Inferior parietal cortex (tissue), 1 donor: ENCODE data around the gene KCNIP2.
A peak's percentile ranks its signal among the peaks of the same experiment; 100 is the strongest.

Source experiments
- DNase-seq: peaks from one replicate; pipeline ENCODE4 v3.0.0-alpha.2; 2016; ENCODE audit errors: extremely low spot score

Gene KCNIP2

DNA sequence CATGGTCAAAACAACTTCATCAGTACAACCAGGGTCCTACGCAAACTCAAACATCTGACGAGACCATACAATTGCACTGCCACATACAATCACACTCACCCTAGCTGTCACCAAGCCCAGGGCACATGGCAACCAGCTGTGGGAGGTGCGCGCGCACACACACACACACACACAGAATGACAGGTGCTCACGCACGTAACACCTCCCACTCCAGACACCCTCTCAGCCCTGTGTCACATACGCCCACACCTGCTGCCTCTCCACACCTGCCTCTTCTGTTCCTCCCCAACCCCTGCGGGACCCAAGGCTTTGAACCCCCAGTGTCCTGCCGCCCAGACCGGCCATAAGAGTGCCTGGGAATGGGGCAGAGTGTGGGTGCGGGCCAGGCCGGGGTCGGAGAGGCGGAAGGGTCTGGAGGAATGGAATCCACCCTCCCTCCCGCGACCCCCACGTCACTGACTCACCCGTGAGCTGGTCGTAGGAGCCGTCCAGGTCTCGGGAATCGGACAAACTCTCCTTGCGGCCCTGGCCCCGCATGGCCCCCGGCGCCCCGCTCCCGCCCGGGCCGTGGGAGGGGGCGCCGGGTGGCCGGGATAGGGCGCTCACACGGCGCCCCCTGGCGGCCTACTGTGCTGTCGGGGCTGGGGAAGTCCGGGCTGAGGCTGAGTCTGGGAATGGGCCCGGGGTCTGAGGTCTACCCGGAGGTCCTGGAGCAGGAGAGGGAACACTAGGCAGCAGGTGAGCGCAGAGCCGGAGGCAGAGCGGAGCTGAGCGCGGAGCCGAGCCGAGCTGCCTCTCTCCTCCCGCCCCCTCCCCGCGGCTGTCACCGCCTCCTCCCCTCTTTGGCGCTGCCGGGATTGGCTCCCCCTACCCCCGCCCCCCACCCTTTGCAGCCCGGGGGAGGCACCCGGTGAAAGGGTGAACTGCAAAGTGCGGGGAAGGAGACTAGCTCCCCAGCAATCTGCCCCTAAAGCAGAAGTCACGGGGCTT lies at the start of gene KCNIP2:
KCNIP2 (minus strand) TSS at position 769 of the 990 bp plus-strand sequence; CDS start at position 537, 232 bp downstream.
- DNase-seq, result no peak

DNA sequence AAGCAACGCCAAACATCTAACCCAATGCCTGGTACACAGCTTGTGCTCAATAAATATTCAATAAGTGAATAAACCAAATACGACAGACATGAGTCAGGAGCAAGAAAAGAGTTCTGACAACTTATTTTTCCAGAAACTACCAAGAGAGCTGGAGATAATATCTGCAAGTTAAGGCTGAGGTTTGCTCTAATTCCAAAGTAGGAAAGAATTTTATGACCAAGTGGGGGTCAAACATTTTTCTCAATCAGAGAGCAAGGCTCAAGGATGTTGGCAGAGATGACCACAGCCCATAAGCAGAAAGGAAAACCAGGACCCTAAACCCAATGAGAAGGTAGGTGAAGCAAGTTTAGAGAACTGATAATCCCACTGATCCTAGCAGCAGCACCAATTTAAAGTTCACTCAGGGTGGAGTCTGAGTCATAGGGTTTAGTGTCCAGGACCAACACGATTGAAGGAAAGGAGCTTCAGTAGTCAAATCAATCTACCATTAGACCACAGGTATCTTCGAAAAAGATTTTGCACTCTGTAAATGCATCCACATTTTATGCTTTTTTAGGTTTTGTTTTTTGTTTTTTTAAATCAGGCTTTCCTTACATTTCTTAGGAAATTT lies 49.3 kb upstream of the KCNIP2 start:
- DNase-seq, result no peak

DNA sequence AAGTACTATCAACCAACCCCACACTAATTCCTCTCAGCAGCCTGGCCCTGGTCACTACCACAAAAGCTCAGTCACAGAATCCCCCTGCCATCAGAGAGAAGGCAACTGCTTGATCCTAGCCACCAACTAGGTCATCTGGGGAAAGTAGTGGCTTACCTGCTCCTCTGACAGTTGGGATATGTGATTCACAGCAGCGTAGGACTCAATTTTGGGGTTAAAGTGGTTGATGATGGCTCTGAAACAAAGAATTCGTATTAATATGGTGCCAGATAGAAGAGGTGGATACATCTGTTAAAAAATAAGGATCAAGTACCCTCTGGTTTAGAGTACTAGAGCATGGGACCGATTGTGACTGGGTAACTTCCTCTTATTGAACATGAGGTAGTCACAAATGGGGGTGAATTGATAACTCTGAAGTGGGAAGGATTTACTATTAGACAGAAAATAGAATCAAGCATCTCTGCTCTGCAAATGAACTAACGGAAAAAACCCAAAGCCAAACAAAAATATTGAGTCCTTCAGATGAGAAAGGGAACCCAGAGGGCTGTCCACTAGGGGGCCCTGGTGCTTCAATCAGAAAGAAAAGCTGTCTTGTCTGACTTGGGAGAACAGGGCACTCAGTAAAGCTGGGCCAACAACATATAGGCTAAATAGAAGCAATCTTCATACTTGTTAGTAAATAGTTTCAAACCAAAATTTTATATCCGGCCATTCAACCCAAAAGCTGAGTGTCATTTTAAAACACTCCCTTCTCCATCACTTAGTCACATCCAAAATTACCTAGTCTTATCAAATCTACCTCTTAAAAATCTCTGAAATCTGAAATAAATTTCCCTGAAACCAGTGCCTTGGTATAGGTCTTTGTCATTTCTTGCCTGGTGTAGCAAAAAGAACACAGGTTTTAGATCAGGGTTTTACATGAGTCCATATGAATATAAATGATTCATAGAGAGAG lies 45.9 kb upstream of the KCNIP2 start:
- peak; percentile 87 for DNase-seq

DNA sequence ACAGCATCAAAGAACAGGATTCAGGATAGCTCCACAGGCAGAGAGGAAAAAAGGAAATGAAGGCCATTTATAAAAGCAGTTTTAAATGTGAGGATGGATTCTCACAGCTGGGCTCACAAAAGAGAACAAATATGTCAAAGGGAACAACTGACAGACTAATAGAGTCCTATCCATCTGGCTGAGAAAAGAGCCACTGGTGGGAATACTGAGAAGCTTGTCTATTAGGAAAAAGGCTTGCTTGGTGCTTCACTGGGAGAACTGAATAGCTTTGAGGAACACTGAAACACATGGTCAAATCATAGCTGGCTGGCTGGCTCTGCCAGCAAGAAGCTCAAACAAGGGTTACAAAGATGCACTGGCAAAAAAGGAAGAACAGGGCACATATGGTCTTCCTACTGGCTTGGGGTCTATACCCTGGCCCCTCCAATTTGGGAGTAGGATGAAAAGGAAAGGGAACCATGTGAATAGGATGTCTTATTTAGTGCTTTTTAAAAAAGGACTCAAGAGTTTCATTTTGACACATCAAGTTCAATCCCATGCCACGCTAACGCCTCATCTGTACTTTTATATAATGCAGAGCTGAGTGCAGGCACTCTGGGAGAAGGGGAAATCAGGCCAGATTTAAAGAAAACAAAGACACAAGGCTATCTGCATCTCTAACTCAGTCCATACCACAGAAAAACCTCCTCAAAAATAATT lies 44.8 kb upstream of the KCNIP2 start:
- peak; percentile 42 for DNase-seq

DNA sequence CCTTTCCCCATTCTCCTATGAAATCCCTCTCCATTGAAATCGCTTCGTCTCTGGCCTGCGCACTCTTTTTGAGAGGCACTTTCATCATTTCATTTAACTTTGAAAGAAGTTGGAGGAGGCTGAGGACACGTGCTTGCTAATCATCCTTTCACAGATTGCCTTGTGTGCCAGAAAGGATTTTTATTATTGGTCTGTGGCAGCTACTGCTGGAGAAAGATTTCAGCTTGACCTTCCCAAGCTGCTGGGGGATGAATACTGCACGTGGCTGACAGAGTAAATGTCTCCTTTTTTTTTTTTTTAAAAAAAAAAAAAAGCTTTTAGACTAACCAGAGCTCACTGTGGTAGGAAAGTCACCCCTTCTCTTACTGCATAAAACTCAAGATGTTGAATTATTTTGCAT lies 44.2 kb upstream of the KCNIP2 start:
- no peak for DNase-seq

DNA sequence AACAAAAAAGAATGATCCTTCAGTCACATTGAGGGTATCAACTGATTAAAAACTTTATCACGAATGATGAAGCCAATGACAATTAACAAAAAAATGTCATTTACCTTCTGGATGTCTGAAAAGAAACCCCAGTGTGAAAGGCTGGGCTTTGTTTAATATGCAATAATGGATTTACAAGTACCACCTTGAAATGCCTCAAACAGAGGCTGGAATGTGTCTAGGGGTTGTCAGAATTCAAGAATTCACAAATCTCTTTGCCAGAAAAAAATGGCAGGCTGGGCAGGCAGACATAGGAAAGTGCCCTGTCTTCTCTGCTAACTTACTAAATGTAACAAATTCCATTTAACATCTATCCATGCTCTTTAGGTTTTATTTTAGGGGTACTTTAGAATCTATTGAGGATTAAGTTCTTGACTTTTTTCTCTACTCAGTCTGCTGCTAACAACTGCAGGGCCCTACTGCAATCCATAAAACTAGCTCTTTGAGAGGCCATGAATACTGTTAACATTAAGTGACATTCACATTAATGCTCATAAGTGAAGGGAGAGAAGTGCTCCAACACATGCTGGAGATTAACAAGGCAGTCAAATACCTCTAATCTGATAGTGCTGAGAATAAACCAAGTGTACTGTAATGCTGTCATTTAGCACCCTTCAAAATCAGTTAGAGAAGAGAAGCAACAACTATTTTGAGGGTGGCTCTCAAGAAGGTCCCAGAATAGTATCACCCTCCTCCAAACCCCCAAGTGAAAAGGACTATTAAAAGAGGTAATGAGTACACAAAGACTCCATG lies 43.1 kb upstream of the KCNIP2 start:
- no peak for DNase-seq

DNA sequence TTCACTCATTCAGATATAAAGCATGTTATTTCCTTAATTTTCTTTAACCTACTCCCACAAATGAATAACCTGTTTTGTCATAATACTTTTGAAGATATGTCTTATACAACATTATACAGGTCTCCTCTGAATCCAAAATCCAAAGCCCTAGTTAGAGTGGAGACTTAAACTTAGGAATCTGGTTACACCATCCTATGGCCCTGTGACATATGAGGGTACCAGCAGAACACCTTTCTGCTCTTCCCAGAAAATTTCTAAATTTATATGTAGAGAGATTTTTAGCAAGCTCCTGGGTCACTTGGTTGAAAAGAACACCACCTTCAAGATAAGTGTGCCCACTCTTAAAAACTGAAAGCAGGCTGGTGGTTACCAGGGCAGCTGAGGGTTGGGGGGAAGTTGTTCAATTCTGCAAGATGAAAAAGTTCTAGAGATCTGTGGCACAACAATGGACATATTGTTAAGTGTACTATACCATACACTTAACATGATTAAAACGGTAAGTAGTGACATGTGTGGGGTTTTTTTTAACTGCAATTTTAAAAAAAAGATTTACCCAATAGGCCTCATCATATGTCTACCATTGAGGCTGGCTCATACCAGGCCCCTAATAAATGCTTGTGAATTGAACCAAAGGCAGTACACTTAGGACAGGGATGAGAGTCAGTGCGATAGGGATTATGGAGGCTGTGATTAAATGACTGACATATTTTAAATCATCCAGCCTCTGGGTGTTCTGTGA lies 37.6 kb upstream of the KCNIP2 start:
- DNase-seq, result no peak

DNA sequence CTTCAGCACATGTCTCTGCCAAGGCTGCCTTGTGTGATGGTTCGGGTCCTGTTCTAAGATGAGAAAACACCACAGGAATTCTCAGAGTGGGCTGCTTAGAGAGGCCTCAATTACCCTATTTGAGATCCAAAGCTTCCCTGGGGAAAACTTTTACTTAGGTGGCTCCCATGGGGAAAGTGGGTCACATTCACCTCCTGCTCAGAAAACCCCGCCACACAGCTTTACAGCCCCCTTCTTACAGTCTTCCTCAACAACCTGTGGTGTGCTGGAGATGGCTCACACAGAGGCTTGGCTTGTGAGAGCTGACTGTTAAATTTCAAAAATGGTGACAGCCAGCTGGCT lies 36.6 kb upstream of the KCNIP2 start:
- no peak for DNase-seq

DNA sequence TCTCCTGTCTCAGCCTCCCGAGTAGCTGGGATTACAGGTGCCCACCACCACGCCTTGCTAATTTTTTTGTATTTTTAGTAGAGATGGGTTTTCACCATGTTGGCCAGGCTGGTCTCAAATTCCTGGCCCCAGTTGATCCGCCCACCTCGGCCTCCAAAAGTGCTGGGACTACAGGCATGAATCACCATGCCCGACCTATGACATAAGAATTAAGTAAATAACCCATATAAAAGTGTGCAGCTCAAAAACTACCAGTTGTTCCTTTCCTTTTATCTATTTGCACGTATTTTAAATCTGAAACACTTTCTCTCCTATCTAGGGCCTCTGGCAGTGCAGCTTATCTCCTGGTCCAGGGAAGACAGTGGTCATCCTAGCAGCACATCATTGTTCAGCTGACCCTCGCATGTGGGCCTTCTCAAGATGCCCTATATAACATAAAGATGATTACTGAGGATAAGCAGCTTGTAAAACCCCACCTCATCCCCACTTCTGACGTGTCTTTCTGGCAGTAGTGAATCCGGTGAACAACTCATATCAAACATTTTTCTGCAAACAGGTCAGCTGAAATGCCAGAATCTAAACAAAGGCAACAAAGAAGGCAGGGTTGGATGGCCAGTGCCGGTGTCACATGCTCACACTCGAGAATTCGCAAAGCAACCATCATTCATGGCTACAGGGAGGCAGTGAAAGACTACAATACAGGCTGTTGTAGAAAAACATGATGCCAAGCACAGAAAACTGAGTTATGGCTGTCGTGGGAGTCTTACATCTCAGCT lies 36.0 kb upstream of the KCNIP2 start:
- peak; percentile 53 for DNase-seq

DNA sequence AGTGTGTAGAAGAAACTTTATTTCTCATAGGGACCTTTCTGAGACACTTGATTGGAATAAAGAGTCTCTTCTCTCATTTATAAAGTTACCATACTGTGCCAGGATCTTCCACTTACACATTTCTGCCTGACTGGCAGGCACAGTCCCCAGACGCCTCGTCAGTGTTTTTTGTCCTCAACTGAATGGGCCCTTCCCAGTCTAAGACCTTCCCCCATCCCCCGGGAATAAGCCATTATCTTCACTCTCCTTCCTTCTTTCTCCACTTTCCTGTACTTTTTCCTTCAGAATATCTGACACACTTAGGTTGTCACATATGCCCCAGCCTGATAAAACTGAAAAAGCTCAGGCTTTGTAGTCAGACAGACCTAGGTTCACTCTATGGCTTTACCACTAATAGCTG lies 35.3 kb upstream of the KCNIP2 start:
- DNase-seq, result no peak

DNA sequence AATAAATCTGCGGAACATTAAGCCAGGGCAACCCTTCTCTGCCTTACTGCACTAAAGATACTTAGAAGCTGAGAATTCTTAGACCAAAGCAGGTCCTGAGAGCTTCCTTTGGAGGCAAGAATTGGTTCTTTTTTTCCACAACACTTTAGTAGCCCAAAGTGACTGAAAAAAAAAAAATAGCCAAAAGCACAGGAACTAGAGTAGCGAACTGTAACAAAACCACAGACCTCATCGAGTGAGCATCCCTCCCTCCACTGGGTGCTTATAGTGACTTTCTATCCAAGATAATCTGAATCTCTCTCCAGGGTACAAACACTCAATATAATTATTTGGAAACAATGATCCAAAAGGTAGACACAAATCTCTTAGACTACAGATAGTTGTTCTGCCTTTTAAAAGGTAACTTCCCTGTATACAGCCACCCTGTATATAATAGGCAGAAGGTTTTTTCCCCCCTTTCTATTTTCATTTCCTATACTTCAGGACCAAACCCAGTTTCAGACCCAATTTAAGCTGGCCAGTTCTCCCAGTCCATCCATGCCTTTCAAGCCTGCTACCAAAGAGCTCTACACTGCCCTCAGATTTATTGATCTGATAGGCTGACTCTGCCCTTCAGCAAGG lies 31.6 kb upstream of the KCNIP2 start:
- DNase-seq, result no peak

DNA sequence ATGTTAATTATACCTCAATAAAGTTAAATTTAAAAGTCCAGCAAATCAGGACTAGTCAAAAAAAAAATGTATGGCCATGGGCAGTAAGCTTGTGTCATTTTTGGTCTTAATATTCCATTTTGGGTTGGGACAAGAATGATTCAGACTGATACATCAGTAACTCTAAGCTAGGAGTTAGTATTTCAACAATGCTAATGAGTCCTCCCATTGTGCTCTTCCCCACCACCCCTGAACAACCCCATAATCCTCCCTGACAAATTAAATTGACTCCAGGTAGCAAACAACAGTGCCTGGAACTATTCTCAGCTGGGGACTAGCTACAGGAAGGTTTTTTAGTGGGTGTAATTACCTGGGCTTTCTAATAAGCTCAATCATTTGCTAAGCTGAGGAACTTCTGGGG lies 30.7 kb upstream of the KCNIP2 start:
- DNase-seq, result no peak

DNA sequence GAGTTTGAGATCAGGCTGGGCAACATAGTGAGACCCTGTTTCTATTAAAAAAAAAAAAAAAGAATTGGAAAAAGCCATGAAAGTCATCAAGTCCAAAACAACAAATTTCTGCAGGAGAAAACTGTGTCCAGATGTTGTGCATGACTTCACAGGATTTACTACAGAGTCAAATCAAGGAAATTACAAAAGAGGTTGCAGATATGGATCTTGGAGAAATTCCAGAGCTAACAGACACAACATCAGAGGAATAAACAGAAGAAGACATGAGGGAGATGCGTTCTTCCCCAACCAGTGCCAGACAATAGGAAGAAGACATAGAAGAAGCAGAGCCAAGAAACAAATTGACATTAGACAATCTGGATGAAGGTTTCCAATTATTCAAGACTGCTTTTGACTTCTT lies 24.3 kb upstream of the KCNIP2 start:
- DNase-seq, result no peak

DNA sequence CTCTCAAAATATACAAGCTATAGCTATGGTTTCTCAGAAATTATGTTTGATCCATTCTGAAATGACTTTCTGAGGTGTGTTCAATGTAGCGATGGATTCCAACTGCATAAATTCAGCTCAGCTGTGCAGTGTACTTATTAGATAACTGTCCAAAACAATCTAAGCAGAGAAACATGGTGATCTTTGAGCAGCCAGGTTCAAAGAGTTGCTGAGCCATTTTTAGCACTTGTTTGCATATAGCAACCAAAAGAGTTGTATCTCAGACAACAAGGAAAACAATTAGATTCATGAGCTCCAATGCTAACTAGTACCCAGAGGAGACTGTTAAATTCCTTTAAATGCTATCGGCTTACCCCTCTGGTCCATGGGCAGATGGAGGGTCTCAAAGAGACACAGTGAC lies 15.9 kb upstream of the KCNIP2 start:
- no peak for DNase-seq

DNA sequence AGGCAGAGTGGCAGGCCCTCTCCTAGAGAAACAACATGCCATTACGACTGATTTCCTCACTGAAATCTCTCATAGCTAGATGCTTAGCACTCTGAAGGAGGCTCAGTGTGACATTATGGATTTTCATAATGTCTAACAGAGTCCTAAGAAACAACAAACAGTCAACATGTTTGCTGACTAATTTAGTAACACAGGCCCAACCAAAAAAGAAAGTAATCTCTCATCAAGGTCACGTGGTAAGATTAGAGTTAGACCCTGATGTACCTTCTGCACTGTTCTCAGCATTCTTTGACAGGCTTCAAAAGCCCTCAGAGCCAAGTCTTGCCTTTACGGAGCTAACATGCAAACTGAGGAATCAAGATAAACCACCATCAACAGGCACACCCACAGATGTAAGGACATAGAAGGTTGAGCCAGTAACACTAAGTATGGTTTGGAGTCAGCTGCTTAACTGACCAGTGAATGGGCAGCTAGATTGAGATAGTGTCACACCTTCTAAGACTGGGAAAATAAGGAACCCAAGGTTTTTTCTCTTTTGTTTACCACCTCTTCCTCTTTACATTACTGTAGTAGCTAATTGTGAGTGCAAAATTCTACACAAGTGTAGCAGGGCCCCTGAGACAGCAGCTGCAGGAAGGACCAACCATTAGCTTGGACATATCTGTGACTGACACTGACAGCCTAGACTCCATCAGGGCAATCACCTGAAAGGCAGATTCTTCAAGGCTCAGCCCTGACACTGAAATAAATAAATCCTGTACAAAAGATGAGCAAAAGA lies 15.3 kb upstream of the KCNIP2 start:
- no peak for DNase-seq

DNA sequence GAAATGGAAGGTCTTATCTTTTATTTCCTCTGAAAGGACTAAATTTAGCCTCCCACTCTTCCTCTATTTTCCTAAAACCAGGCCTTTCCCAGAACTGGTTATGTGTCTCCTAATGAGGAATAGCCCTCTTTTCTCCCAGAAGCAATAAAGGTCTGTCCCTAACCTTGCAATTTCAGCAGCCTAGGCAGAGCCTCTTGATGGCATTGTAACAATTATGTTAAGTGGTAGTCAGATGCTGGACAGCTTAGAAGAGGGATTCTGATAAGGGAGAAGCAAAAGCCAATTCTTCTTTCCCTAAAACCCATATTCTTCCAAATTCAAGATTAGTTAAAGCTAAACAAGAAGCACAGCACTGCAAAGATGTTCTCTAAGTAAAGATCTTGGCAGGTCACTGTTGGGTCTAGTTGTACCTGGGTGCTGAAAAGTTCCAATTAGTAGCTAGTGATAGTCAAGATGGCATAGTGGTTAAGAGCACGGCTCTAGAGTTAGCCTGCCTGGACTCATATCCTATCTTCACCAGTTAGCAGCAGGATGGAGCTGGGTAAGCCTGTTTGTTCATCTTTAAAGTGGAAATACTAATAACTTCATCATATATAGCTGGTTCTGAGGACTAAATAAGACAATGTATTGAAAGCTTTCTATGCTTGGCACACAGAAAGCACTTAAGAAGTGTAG lies 14.3 kb upstream of the KCNIP2 start:
- DNase-seq, result no peak

DNA sequence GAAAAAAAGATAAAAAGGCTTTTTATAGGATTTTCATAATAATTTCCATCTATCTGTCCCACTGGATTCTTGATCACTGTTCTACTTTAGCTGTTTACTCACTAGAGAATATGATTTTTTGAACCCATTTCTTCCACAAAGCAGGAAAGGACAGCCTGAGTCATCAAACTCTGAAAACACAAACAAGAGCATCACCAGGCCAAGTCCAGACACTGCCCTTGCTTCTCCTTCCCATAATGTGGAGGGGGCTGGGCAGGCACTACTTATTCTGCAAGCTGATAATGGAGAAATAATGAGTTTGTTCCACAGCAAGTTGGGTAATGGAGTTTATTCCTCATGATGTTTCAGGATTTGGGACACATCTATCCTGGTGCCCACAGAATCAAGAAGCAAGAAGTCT lies 13.0 kb upstream of the KCNIP2 start:
- no peak for DNase-seq
